Progenitor cell of endocrine pancreas (in vitro differentiated cells): ENCODE results near the gene SVIL. TPM values are rescaled to one million over a fixed set of nuclear protein-coding genes. Genes with fewer than 3 reads are reported as not detected.
"Not testable (repeated sequence)": the region's sequence is repeated elsewhere in the genome, so short reads cannot be mapped to it uniquely, and the experiment has no call there.

ENCODE experiments used
- DNase-seq: peaks from one replicate; pipeline ENCODE4 v3.0.0; 2021; ENCODE audit warnings: low spot score; ENCODE audit not compliant: unreplicated experiment
- H3K27ac Mint-ChIP-seq: 2 replicates; pipeline ENCODE4 v1.8.0; 2021; ENCODE audit warnings: mild to moderate bottlenecking, moderate library complexity, mixed read lengths
- H3K27me3 Mint-ChIP-seq: 2 replicates; pipeline ENCODE4 v1.8.0; 2021; ENCODE audit warnings: mixed read lengths
- H3K36me3 Mint-ChIP-seq: 2 replicates; pipeline ENCODE4 v1.8.0; 2022; ENCODE audit warnings: mixed read lengths; ENCODE audit not compliant: insufficient read depth
- H3K4me1 Mint-ChIP-seq: 2 replicates; pipeline ENCODE4 v1.8.0; 2021; ENCODE audit warnings: low read depth, mixed read lengths
- H3K4me3 Mint-ChIP-seq: 2 replicates; pipeline ENCODE4 v1.8.0; 2021; ENCODE audit warnings: low read depth, mild to moderate bottlenecking, moderate library complexity, mixed read lengths
- H3K9me3 Mint-ChIP-seq: 2 replicates; pipeline ENCODE4 v1.8.0; 2021; ENCODE audit warnings: low read depth, mixed read lengths
- total RNA-seq: library from RNA; stranded (reverse); gene quantifications from 2 replicates; pipeline ENCODE4 v1.2.1, GENCODE V29; 2021
- TF ChIP-seq, protein P1 (sequence below): fragments of 200-600 bp; sonication (generic); IDR thresholded peaks from one replicate; pipeline ENCODE4 v1.5.0; 2021; ENCODE audit warnings: antibody characterized with exemption, mild to moderate bottlenecking; ENCODE audit not compliant: unreplicated experiment

The SVIL gene
- total RNA-seq, 1 donor from 2014 or later, result 88.2 TPM

GRCh38 chr10:29616542-29616941, 18.2 kb downstream of the SVIL start:
- Mint-ChIP-seq H3K27ac (no peak overlapping the region), H3K27me3 (no peaks in the 10 kb centered on the region), H3K36me3 (peaks cover 8% of the 10 kb centered on the region), H3K4me3 (no peak overlapping the region), H3K9me3 (peaks cover under 1% of the 10 kb centered on the region), H3K4me1 (peaks cover 26% of the 10 kb centered on the region)
- no peak for DNase-seq
- TF ChIP-seq, protein P1, sequence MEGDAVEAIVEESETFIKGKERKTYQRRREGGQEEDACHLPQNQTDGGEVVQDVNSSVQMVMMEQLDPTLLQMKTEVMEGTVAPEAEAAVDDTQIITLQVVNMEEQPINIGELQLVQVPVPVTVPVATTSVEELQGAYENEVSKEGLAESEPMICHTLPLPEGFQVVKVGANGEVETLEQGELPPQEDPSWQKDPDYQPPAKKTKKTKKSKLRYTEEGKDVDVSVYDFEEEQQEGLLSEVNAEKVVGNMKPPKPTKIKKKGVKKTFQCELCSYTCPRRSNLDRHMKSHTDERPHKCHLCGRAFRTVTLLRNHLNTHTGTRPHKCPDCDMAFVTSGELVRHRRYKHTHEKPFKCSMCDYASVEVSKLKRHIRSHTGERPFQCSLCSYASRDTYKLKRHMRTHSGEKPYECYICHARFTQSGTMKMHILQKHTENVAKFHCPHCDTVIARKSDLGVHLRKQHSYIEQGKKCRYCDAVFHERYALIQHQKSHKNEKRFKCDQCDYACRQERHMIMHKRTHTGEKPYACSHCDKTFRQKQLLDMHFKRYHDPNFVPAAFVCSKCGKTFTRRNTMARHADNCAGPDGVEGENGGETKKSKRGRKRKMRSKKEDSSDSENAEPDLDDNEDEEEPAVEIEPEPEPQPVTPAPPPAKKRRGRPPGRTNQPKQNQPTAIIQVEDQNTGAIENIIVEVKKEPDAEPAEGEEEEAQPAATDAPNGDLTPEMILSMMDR, result no peak

GRCh38 chr10:29615195-29615594, 19.6 kb downstream of the SVIL start:
- Mint-ChIP-seq H3K4me1 (peaks cover 22% of the 10 kb centered on the region), H3K9me3 (no peaks in the 10 kb centered on the region)

GRCh38 chr10:29614289-29614688, 20.5 kb downstream of the SVIL start:
- H3K4me3 Mint-ChIP-seq, result not testable (repeated sequence)

More at GRCh38 chr10:29615195-29615594, 19.6 kb downstream of the SVIL start:
- no peaks in the 10 kb centered on the region for H3K27me3 Mint-ChIP-seq
- H3K36me3 Mint-ChIP-seq, result peaks cover 9% of the 10 kb centered on the region
- no peak for DNase-seq
- H3K27ac Mint-ChIP-seq, result peak overlapping the region; percentile 60
- H3K4me3 Mint-ChIP-seq, result no peak overlapping the region
- TF ChIP-seq, protein P1, result no peak

DNA sequence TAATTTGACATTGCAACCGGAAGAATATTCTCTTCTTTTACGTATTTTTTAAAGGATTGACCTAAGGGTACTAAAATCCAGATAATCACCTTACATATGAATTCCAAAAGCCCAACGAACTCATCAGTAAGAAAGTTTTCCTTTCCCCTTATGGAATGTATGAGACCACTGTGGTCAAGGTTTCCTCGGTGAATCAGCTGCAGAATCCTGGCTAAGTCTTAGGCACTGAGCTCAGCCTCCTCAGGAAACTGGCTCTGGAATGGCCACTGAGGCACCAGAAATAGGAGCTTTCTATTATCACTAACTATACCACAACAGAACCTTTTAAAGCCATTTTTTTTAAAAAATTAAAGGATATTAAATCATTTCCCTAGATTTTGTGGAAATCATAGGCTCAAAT, 21.0 kb downstream of the SVIL start:
- no peak overlapping the region for H3K4me3 Mint-ChIP-seq
- H3K36me3 Mint-ChIP-seq, result peaks cover 15% of the 10 kb centered on the region
- DNase-seq, result no peak
- peaks cover 12% of the 10 kb centered on the region for H3K4me1 Mint-ChIP-seq
- TF ChIP-seq, protein P1, result no peak
- no peaks in the 10 kb centered on the region for H3K27me3 Mint-ChIP-seq
- no peak overlapping the region for H3K27ac Mint-ChIP-seq
- no peaks in the 10 kb centered on the region for H3K9me3 Mint-ChIP-seq

More at GRCh38 chr10:29614289-29614688, 20.5 kb downstream of the SVIL start:
- H3K9me3 Mint-ChIP-seq, DNase-seq, H3K27ac Mint-ChIP-seq, H3K27me3 Mint-ChIP-seq: not testable (repeated sequence)
- Mint-ChIP-seq H3K36me3 (peaks cover 11% of the 10 kb centered on the region), H3K4me1 (peaks cover 17% of the 10 kb centered on the region)

DNA sequence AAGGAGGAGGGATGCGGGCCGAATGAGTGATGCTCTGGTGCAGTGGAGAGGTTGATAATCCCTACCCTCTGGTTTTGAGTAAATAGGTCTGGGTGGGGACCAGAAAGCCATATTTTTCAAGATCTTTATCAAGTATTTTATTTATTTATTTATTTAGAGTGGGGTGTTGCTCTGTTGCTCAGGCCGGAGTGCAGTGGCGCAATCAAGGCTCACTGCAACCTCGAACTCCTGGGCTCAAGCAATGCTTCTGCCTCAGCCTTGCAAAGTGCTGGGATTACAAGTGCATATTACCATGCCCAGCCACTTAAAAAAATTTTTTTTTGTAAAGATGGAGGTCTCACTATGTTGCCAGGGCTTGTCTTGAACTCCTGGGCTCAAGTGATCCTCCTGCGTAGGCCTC, 21.6 kb downstream of the SVIL start:
- Mint-ChIP-seq H3K9me3 (no peaks in the 10 kb centered on the region), H3K36me3 (peaks cover 15% of the 10 kb centered on the region), H3K4me3 (no peak overlapping the region), H3K27me3 (no peaks in the 10 kb centered on the region), H3K27ac (no peak overlapping the region), H3K4me1 (peaks cover 6% of the 10 kb centered on the region)
- TF ChIP-seq, protein P1, result no peak
- DNase-seq, result no peak

DNA sequence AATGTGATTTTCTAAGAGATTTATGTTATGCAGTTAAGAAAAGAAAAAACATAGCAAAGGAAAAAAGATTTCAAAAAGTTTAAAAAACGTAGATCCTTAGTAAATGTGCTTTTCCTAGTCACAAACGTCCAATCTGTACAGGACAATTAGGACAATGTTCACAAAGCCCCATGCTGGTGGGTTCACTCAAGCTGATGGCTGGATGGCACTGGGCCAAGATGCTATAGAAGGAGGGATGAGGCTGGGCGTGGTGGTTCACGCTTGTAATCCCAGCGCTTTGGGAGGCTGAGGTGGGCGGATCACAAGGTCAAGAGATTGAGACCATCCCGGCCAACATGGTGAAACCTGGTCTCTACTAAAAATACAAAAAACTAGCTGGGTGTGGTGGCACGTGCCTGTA, 22.1 kb downstream of the SVIL start:
- DNase-seq, result no peak
- H3K4me3 Mint-ChIP-seq, result no peak overlapping the region
- TF ChIP-seq, protein P1, result no peak
- peaks cover 15% of the 10 kb centered on the region for H3K36me3 Mint-ChIP-seq
- H3K27me3 Mint-ChIP-seq, result no peaks in the 10 kb centered on the region
- peaks cover 3% of the 10 kb centered on the region for H3K4me1 Mint-ChIP-seq
- H3K27ac Mint-ChIP-seq, result no peak overlapping the region
- no peaks in the 10 kb centered on the region for H3K9me3 Mint-ChIP-seq
